ENCODE results near the gene OR2D2.

GRCh38 chr11:6927030-6927617, 34.8 kb upstream of the OR2D2 start:
- TF ChIP-seq GLI4 (tag by site-specific recombination; IDR thresholded peaks at IDR 0.05) (no peak), MZF1 (tag by site-specific recombination; IDR thresholded peaks at IDR 0.05; ENCODE audit: borderline replicate concordance) (no peak)
